ENCODE measurements around the gene COMTD1.

The COMTD1 gene

GRCh38 chr10:75245354-75246250 lies 9.8 kb upstream of the COMTD1 start:
- DNase-seq (ENCODE audit: low read depth) = no peak

GRCh38 chr10:75244487-75245353 lies 9.0 kb upstream of the COMTD1 start:
- DNase-seq (ENCODE audit: low read depth) = no peak

GRCh38 chr10:75243426-75243825 lies 7.7 kb upstream of the COMTD1 start:
- DNase-seq (ENCODE audit: low read depth) = no peak

GRCh38 chr10:75240329-75241076 lies 4.7 kb upstream of the COMTD1 start:
- no peak for DNase-seq (ENCODE audit: low read depth)

GRCh38 chr10:75239096-75239790 lies 3.5 kb upstream of the COMTD1 start:
- no peak for DNase-seq (ENCODE audit: low read depth)

GRCh38 chr10:75238182-75239095 lies 2.7 kb upstream of the COMTD1 start:
- DNase-seq (ENCODE audit: low read depth) = no peak

GRCh38 chr10:75236178-75236825 lies 545 bp upstream of the COMTD1 start:
- DNase-seq (ENCODE audit: low read depth) = no peak

- no peak for DNase-seq (ENCODE audit: low read depth)
Observed at GRCh38 chr10:75234683-75235374, 928 bp downstream of the COMTD1 start.

- DNase-seq (ENCODE audit: low read depth) = peak; percentile 95
Observed at GRCh38 chr10:75234017-75234682, 1.6 kb downstream of the COMTD1 start.

- DNase-seq (ENCODE audit: low read depth) = no peak
Observed at GRCh38 chr10:75233444-75234016, 2.2 kb downstream of the COMTD1 start.

GRCh38 chr10:75231672-75232581 lies 3.8 kb downstream of the COMTD1 start:
- no peak for DNase-seq (ENCODE audit: low read depth)

- peak; percentile 84 for DNase-seq (ENCODE audit: low read depth)
Observed at GRCh38 chr10:75230600-75231038, 5.1 kb downstream of the COMTD1 start.

- no peak for DNase-seq (ENCODE audit: low read depth)
Observed at GRCh38 chr10:75229971-75230370, 5.8 kb downstream of the COMTD1 start.

- DNase-seq (ENCODE audit: low read depth) = no peak
Observed at GRCh38 chr10:75228834-75229233, 6.9 kb downstream of the COMTD1 start.

GRCh38 chr10:75228278-75228677 lies 7.5 kb downstream of the COMTD1 start:
- no peak for DNase-seq (ENCODE audit: low read depth)

GRCh38 chr10:75226656-75227055 lies 9.1 kb downstream of the COMTD1 start:
- DNase-seq (ENCODE audit: low read depth) = no peak

- no peak for DNase-seq (ENCODE audit: low read depth)
Observed at GRCh38 chr10:75226095-75226494, 9.7 kb downstream of the COMTD1 start.

Measured in T-helper 22 cell (primary cell).